ENCODE results near the gene CADPS. TPM values are rescaled to one million over a fixed set of nuclear protein-coding genes. Genes with fewer than 3 reads are reported as not detected.
A peak's percentile ranks its signal among the peaks of the same experiment; 100 is the strongest.

CADPS gene
- total and polyA plus RNA-seq, 9 of the 15 experiments (the other 6 are each of a cell fraction or from before 2014, with no cell fraction given): not detected

DNA sequence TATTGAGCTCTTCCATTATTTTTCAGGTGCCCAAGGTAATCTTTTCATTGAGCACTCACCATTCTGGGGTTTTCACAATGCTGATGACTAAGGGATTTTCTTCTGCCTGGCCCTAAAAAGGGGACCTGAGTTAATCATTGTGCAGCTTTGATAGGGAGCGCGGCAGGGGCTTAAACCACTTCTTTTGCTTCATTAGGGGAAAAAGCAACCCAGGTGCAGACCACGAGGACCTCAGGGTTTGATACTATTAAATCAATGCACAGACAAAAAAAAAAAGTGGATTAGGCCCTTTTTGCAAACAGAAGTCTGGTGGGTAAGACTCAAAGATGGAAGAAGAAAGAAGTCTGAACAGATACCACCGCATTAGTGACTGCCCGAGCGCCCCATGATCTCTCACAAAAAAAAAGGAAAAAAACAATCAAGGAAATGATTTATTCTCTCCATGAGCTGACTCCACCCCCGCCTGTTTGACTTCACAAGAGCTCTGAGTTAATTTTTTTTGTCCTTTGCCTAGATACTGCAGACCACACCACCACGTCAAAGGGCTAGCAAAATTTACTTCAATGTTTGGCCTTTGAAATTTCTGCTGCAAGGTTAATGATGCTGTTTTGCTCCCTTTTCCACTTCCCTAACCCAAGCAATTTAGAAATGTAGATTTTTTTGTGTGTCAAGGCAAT, 423.9 kb downstream of the CADPS start:
- no peak overlapping the region for H3K9ac ChIP-seq (ENCODE audit: insufficient read depth in 1 of 2, low read depth in 2 of 2, low read length in 2 of 2)
- ATAC-seq (no peak), FAIRE-seq (no peak), DNase-seq (ENCODE audit: extremely low read depth in 1 of 4, low spot score in 3 of 4) (no peak)
- no peaks in the 10 kb centered on the region for H3K36me3 ChIP-seq (ENCODE audit: control insufficient read depth, insufficient read depth, low read length)
- H2AFZ ChIP-seq (ENCODE audit: low read depth, low read length): no peak overlapping the region
- no peaks in the 10 kb centered on the region for H4K20me1 ChIP-seq (replicated peaks; ENCODE audit: control insufficient read depth, insufficient read depth, low read length)
- no peaks in the 10 kb centered on the region for H3K9me1 ChIP-seq (ENCODE audit: control insufficient read depth, insufficient read depth, low read length)
- no TSS peak for BruUV-seq (replicated peaks)
- 0% methylated on average over 6 of the region's 8 CpGs for WGBS (ENCODE audit: insufficient coverage, low coverage, missing lambda C conversion rate)
- no peaks in the 10 kb centered on the region for H3K4me1 ChIP-seq (replicated peaks in 1 of 2; ENCODE audit: control insufficient read depth in 2 of 2, insufficient read depth in 2 of 2, low read length in 2 of 2)
- intact Hi-C loops (cut with micrococcal nuclease) (no loop called here), in situ Hi-C loops (cut with MboI) (no loop called here)
- TF ChIP-seq, protein P1, sequence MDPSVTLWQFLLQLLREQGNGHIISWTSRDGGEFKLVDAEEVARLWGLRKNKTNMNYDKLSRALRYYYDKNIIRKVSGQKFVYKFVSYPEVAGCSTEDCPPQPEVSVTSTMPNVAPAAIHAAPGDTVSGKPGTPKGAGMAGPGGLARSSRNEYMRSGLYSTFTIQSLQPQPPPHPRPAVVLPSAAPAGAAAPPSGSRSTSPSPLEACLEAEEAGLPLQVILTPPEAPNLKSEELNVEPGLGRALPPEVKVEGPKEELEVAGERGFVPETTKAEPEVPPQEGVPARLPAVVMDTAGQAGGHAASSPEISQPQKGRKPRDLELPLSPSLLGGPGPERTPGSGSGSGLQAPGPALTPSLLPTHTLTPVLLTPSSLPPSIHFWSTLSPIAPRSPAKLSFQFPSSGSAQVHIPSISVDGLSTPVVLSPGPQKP (CRISPR knock-in tag; IDR thresholded peaks at IDR 0.05): no peak
- no peak for TF ChIP-seq MCM2 (IDR thresholded peaks at IDR 0.05; ENCODE audit: low read depth)
- no peak for TF ChIP-seq ZNF780A (CRISPR knock-in tag; IDR thresholded peaks at IDR 0.05)
- TF ChIP-seq, protein P2, sequence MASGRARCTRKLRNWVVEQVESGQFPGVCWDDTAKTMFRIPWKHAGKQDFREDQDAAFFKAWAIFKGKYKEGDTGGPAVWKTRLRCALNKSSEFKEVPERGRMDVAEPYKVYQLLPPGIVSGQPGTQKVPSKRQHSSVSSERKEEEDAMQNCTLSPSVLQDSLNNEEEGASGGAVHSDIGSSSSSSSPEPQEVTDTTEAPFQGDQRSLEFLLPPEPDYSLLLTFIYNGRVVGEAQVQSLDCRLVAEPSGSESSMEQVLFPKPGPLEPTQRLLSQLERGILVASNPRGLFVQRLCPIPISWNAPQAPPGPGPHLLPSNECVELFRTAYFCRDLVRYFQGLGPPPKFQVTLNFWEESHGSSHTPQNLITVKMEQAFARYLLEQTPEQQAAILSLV (tag; IDR thresholded peaks at IDR 0.05): no peak
- TF ChIP-seq, protein P3, sequence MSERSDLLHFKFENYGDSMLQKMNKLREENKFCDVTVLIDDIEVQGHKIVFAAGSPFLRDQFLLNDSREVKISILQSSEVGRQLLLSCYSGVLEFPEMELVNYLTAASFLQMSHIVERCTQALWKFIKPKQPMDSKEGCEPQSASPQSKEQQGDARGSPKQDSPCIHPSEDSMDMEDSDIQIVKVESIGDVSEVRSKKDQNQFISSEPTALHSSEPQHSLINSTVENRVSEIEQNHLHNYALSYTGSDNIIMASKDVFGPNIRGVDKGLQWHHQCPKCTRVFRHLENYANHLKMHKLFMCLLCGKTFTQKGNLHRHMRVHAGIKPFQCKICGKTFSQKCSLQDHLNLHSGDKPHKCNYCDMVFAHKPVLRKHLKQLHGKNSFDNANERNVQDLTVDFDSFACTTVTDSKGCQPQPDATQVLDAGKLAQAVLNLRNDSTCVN (CRISPR knock-in tag; IDR thresholded peaks at IDR 0.05): no peak
- TF ChIP-seq MAFG (tag; conservative IDR thresholded peaks at IDR 0.05): 0 out of 2 replicates have a peak, but pooled peaks have one; percentile 12
- no peak for TF ChIP-seq FOXK2 (conservative IDR thresholded peaks at IDR 0.05 in 1 of 2, IDR thresholded peaks at IDR 0.05 in 1 of 2; ENCODE audit: low read depth in 2 of 2)
- TF ChIP-seq ZNF316 (IDR thresholded peaks at IDR 0.05): 0 out of 2 replicates have a peak, but pooled peaks have one; percentile 15
- no peak for TF ChIP-seq SIX5 (IDR thresholded peaks at IDR 0.05; ENCODE audit: borderline replicate concordance in 1 of 2, insufficient read depth in 1 of 2, low read depth in 1 of 2, low read length in 2 of 2)
- no peaks in the 10 kb centered on the region for H3K27me3 ChIP-seq (ENCODE audit: control insufficient read depth in 2 of 2, insufficient read depth in 2 of 2, low read length in 2 of 2)
- H3K4me3 ChIP-seq: no peak overlapping the region
- no peaks in the 10 kb centered on the region for H3K79me2 ChIP-seq (ENCODE audit: control insufficient read depth, insufficient read depth, low read length)
- H3K27ac ChIP-seq (ENCODE audit: extremely low read depth, low read depth, low read length): no peak overlapping the region
- H3K9me3 ChIP-seq (replicated peaks; ENCODE audit: control insufficient read depth, insufficient read depth, low read depth, low read length): no peaks in the 10 kb centered on the region
- CTCF ChIA-PET (ENCODE audit: low intra/inter-chr PET ratio): no interaction called here
- POLR2A ChIA-PET: no interaction called here
- H3K4me2 ChIP-seq (ENCODE audit: insufficient read depth, low read length): no peak overlapping the region

Measured in K562 (cell line).